Upper lobe of right lung (tissue), 1 donor: ENCODE results near the gene HNRNPA1. TPM values are rescaled to one million over a fixed set of nuclear protein-coding genes. Genes with fewer than 3 reads are reported as not detected.

Experiments used
- ATAC-seq: fragments of 200-7000 bp; cut with Tn5 transposase; one replicate; pipeline ENCODE4 v1.9.1; 2020; ENCODE audit warnings: mild to moderate bottlenecking, moderate library complexity
- DNase-seq: peaks from one replicate; pipeline ENCODE4 v3.0.0-alpha.2; 2020
- H3K27ac ChIP-seq: fragments of 200-600 bp; one replicate; pipeline ENCODE4 v1.8.0; 2022
- H3K27me3 ChIP-seq: fragments of 200-600 bp; one replicate; pipeline ENCODE4 v1.8.0; 2022; ENCODE audit warnings: mild to moderate bottlenecking
- H3K36me3 ChIP-seq: fragments of 200-600 bp; one replicate; pipeline ENCODE4 v1.8.0; 2022
- H3K4me1 ChIP-seq: fragments of 200-600 bp; one replicate; pipeline ENCODE4 v1.8.0; 2022
- H3K4me3 ChIP-seq: fragments of 200-600 bp; one replicate; pipeline ENCODE4 v1.8.0; 2022; ENCODE audit warnings: mild to moderate bottlenecking
- H3K9me3 ChIP-seq: fragments of 200-600 bp; one replicate; pipeline ENCODE4 v1.8.0; 2022
- intact Hi-C: fragments of 100-400 bp; cut with DNase I; formaldehyde crosslinking; loops from one replicate; pipeline ENCODE4 v1.11.0; 2022
- total RNA-seq: library from RNA; stranded (reverse); fragmentation: NEBNext Ultra II Directional; extraction: Animal tissue kit (Norgen Biotek cat#: 25700); gene quantifications from one replicate; pipeline ENCODE4 v1.2.1, GENCODE V29; 2021
- TF ChIP-seq, protein P1 (sequence below): fragments of 200-600 bp; IDR thresholded peaks from one replicate; pipeline ENCODE4 v1.8.0; 2022; ENCODE audit warnings: antibody characterized with exemption
- donor health status: DM: no; HTN: yes; CAD: no; lungs with severe emphysema.

The HNRNPA1 gene
- total RNA-seq, 1 donor from 2014 or later, result 498 TPM

DNA sequence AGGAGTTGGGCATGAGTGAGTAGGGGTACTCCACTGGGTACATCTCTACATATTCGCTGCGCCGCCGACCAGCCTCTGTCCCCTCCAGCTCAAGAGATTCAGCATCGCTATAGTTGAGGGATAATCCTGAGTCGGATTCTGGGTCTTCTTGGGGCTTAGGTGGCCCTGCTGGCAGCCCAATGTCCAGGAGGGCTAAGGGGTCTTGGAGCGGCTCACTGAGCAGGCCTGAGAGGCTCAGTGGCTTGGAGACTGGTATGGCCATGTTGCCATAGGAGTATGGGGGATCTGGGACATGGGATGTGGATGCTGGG lies 12.4 kb downstream of the HNRNPA1 start:
- intact Hi-C loops, result no loop called here
- H3K36me3 ChIP-seq, result peaks cover 10% of the 10 kb centered on the region
- H3K4me3 ChIP-seq, result no peak overlapping the region
- H3K27me3 ChIP-seq, result no peaks in the 10 kb centered on the region
- DNase-seq, result no peak
- H3K27ac ChIP-seq, result no peak overlapping the region
- no peak for ATAC-seq
- peaks cover 4% of the 10 kb centered on the region for H3K4me1 ChIP-seq
- TF ChIP-seq, protein P1, sequence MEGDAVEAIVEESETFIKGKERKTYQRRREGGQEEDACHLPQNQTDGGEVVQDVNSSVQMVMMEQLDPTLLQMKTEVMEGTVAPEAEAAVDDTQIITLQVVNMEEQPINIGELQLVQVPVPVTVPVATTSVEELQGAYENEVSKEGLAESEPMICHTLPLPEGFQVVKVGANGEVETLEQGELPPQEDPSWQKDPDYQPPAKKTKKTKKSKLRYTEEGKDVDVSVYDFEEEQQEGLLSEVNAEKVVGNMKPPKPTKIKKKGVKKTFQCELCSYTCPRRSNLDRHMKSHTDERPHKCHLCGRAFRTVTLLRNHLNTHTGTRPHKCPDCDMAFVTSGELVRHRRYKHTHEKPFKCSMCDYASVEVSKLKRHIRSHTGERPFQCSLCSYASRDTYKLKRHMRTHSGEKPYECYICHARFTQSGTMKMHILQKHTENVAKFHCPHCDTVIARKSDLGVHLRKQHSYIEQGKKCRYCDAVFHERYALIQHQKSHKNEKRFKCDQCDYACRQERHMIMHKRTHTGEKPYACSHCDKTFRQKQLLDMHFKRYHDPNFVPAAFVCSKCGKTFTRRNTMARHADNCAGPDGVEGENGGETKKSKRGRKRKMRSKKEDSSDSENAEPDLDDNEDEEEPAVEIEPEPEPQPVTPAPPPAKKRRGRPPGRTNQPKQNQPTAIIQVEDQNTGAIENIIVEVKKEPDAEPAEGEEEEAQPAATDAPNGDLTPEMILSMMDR, result no peak
- no peaks in the 10 kb centered on the region for H3K9me3 ChIP-seq

DNA sequence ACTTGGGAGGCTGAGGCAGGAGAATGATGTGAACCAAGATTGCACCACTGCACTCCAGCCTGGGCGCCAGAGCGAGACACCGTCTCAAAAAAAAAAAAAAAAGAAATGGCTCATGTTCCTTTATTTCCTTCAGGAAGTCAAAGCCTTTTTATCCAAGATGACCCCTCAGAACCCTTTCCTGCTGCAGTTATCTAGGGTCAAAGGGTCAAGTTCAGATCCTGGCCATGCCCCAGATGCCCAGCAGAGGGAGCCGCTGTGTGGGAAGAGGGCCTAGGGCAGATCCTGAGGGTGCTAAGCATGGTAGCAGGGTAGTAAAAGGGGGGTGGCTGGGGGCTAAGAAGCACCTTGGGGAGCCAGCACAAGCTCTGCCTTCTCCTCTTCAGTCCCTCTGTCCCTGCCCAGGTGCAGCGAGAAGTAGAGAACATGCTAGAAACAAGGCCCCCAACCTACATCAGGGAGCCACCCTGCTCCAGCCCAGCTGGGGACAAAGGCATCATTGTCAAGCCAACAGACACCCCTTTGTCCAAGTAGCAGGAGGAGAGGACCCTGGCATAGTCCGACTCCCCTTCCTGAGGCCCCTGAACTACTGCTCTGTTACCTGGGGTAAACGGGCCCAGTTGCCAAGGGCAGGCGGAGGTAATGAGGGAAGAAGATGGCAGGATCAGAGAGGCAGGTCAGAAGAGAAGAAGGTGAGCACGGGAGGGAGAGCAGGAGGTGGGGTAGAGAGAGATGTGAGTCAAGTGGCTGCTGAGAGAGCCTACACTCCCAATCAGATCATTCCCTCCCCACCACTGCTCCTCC lies 13.8 kb downstream of the HNRNPA1 start:
- ATAC-seq, result peak; percentile 92
- H3K4me3 ChIP-seq, result no peak overlapping the region
- H3K27me3 ChIP-seq, result no peaks in the 10 kb centered on the region
- H3K4me1 ChIP-seq, result peaks cover 4% of the 10 kb centered on the region
- intact Hi-C loops, result no loop called here
- no peak overlapping the region for H3K27ac ChIP-seq
- no peaks in the 10 kb centered on the region for H3K36me3 ChIP-seq
- TF ChIP-seq, protein P1, result peak; percentile 74
- no peaks in the 10 kb centered on the region for H3K9me3 ChIP-seq
- DNase-seq, result peak; percentile 85

DNA sequence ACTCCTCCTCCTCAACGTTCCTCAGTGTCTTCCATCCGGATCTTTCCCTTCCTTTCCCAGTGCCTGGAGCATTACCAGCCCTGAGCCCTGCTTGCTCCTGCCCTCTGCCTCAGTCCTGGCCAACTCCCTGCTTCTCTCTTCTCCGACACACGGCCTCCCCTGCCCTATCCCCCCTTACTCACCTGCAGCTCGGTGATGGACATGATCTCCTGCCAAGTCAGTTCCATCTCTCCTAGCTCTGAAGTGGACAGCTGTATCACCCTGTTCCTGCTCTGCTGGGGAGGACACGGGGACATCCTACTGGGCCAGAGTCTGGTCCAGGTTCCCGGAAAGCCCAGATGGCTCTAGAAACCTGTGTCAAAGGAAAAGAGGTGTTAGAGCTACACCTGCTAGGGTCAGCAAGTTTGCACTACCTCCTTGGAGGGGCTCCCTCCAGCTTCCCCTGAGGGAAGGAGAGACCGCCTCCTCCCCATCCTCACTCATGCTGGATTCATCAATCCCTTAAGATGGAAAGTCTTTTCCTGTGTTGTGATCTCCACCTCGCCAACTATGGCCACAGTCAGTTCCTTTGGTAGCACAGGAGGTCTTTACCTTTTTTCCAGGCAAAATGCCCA lies 14.5 kb downstream of the HNRNPA1 start:
- Histone ChIP-seq H3K27ac (no peak overlapping the region), H3K4me1 (peaks cover 4% of the 10 kb centered on the region), H3K4me3 (no peak overlapping the region), H3K36me3 (no peaks in the 10 kb centered on the region), H3K27me3 (no peaks in the 10 kb centered on the region), H3K9me3 (no peaks in the 10 kb centered on the region)
- TF ChIP-seq, protein P1, result no peak
- intact Hi-C loops, result no loop called here
- ATAC-seq, result no peak
- DNase-seq, result no peak

DNA sequence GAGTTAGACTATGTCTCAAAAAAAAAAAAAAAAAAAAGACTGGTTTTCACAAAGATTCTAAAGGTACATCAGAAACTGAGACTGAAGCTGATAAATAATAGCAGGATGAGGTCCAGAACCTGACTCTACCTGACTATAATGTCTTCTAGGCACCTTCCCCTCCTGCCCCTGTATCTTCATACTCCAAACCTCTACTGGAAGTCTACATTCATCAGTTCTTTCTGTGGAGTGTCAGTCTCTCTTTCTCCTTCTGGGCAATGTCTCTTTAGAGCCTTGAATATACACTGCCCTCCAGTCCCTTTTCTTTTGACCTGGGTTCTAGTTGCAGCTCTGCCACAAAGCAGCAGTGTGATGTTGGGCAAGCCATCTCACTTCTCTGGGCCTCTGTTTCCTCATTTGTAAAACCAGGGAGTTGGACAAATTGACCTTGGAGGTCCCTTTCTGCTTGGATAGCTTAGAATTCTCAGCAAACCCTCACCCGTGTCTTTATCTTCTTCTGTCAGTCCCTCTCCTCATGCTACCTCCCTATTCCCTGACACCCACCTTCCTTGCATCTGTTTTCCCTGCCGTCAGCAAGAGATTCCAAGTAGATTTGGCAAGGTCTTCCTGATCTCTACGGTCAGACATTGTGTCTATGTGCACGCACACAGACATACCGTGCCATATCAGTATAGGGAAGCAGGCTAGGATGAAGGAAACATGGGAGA lies 16.0 kb downstream of the HNRNPA1 start:
- Histone ChIP-seq H3K36me3 (no peaks in the 10 kb centered on the region), H3K9me3 (no peaks in the 10 kb centered on the region), H3K4me1 (peaks cover 16% of the 10 kb centered on the region), H3K27me3 (no peaks in the 10 kb centered on the region), H3K27ac (no peak overlapping the region), H3K4me3 (no peak overlapping the region)
- no peak for DNase-seq
- no peak for ATAC-seq
- TF ChIP-seq, protein P1, result no peak
- intact Hi-C loops, result no loop called here

DNA sequence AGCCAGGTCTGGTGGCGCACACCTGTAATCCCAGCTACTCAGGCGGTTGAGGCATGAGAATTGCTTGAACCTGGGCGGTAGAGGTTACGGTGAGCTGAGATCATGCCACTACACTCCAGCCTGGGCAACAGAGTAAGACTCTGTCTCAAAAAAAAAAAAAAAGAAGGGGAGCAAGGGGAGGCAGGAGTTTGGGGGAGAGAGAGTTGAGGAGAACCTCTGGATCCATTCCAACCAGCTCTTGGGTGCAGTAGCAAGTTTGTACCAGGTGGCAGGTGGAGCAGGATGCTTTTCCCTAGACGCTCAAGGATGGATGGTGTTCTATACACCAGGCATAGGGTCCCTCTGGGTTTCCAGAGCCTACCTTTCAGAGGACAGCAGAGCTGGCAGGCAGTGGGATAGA lies 18.4 kb downstream of the HNRNPA1 start:
- ATAC-seq, result no peak
- intact Hi-C loops, result no loop called here
- no peak overlapping the region for H3K27ac ChIP-seq

More for the DNA sequence above, 18.4 kb downstream of the HNRNPA1 start:
- H3K9me3 ChIP-seq, result no peaks in the 10 kb centered on the region
- TF ChIP-seq, protein P1, result no peak
- H3K27me3 ChIP-seq, result no peaks in the 10 kb centered on the region
- H3K4me1 ChIP-seq, result peaks cover 16% of the 10 kb centered on the region
- no peaks in the 10 kb centered on the region for H3K36me3 ChIP-seq
- no peak overlapping the region for H3K4me3 ChIP-seq
- DNase-seq, result no peak
